T47D (cell line): Measurements from ENCODE around the gene EEFSEC.
A peak's percentile ranks its signal among the peaks of the same experiment; 100 is the strongest.

ENCODE experiments used
- DNase-seq, 2 experiments: peaks; one replicate each; pipeline versions ENCODE4 v3.0.0 to v3.0.0-alpha.2; 2011 to 2012; ENCODE audit warnings: low read depth in 1 of 2, low spot score in 1 of 2
- JUND ChIP-seq: IDR thresholded peaks from 2 replicates; pipeline ENCODE4 v1.6.1; 2012; ENCODE audit warnings: low read depth
- in situ Hi-C: cut with HindIII; loops from 2 replicates; pipeline ENCODE4 v1.10.0; 2016; ENCODE audit warnings: low sequenced_read_pairs, low pct_unique_long_range_greater_than_20kb

The EEFSEC gene

GRCh38 chr3:128217702-128218547, 64.6 kb downstream of the EEFSEC start:
- in situ Hi-C loops, result no loop called here
- no peak for TF ChIP-seq JUND
- peak in 1 of 2 experiments; percentile 26 for DNase-seq

- in situ Hi-C loops, result no loop called here
- no peak for DNase-seq
- TF ChIP-seq JUND, result no peak
Observed at GRCh38 chr3:128218548-128219257, 65.4 kb downstream of the EEFSEC start.

GRCh38 chr3:128221328-128221727, 68.0 kb downstream of the EEFSEC start:
- no peak for DNase-seq
- in situ Hi-C loops, result no loop called here
- no peak for TF ChIP-seq JUND

- TF ChIP-seq JUND, result no peak
- in situ Hi-C loops, result no loop called here
- no peak for DNase-seq
Observed at GRCh38 chr3:128222796-128223385, 69.6 kb downstream of the EEFSEC start.

- TF ChIP-seq JUND, result no peak
- in situ Hi-C loops, result no loop called here
- DNase-seq, result no peak
Observed at GRCh38 chr3:128226186-128226725, 73.0 kb downstream of the EEFSEC start.

GRCh38 chr3:128226795-128227395, 73.6 kb downstream of the EEFSEC start:
- peak; percentile 18 to 41 for DNase-seq
- in situ Hi-C loops, result no loop called here
- TF ChIP-seq JUND, result no peak

- no peak for TF ChIP-seq JUND
- in situ Hi-C loops, result no loop called here
- no peak for DNase-seq
Observed at GRCh38 chr3:128227507-128227906, 74.2 kb downstream of the EEFSEC start.

- no peak for TF ChIP-seq JUND
- in situ Hi-C loops, result no loop called here
- DNase-seq, result no peak
Observed at GRCh38 chr3:128228366-128228910, 75.2 kb downstream of the EEFSEC start.

GRCh38 chr3:128229106-128229857, 76.0 kb downstream of the EEFSEC start:
- DNase-seq, result no peak
- no peak for TF ChIP-seq JUND
- in situ Hi-C loops, result no loop called here

- in situ Hi-C loops, result no loop called here
- TF ChIP-seq JUND, result no peak
Observed at GRCh38 chr3:128231606-128232005, 78.3 kb downstream of the EEFSEC start.

GRCh38 chr3:128232376-128233178, 79.3 kb downstream of the EEFSEC start:
- in situ Hi-C loops, result no loop called here

More at GRCh38 chr3:128231606-128232005, 78.3 kb downstream of the EEFSEC start:
- no peak for DNase-seq

More at GRCh38 chr3:128232376-128233178, 79.3 kb downstream of the EEFSEC start:
- TF ChIP-seq JUND, result no peak
- no peak for DNase-seq
